ENCODE results near the gene FAM162A. TPM values are rescaled to one million over a fixed set of nuclear protein-coding genes. Genes with fewer than 3 reads are reported as not detected.

Gene FAM162A
- total and polyA plus RNA-seq, 9 of the 15 experiments (the other 6 are each of a cell fraction or from before 2014, with no cell fraction given) = 37.5 to 211 (median 101) TPM

GRCh38 chr3:122415104-122415744 is 31.2 kb downstream of the FAM162A start (continued):
- TF ChIP-seq SAP30 (IDR thresholded peaks at IDR 0.05; ENCODE audit: borderline replicate concordance, insufficient read depth, low read depth, low read length, poor library complexity, severe bottlenecking) (peak; percentile 48), MYBL2 (IDR thresholded peaks at IDR 0.05; ENCODE audit: low read depth) (no peak), MYBL2 (CRISPR knock-in tag; IDR thresholded peaks at IDR 0.05; ENCODE audit: borderline replicate concordance) (no peak)

- Histone ChIP-seq H3K9me1 (ENCODE audit: control insufficient read depth, insufficient read depth, low read length) (no peaks in the 10 kb centered on the region), H3K79me2 (ENCODE audit: control insufficient read depth, insufficient read depth, low read length) (peaks cover 45% of the 10 kb centered on the region), H3K36me3 (ENCODE audit: control insufficient read depth, insufficient read depth, low read length) (peaks cover 26% of the 10 kb centered on the region; the same call in 2 of the 3 replicates), H3K9ac (ENCODE audit: insufficient read depth in 1 of 2, low read depth in 2 of 2, low read length in 2 of 2) (peak within 1 kb of the TSS; percentile 87 to 94), H3K9me3 (replicated peaks; ENCODE audit: control insufficient read depth, insufficient read depth, low read depth, low read length) (no peaks in the 10 kb centered on the region), H3K27me3 (ENCODE audit: control insufficient read depth in 2 of 2, insufficient read depth in 2 of 2, low read length in 2 of 2) (no peaks in the 10 kb centered on the region), H3K4me3 (peak within 1 kb of the TSS; percentile 60), H3K4me2 (ENCODE audit: insufficient read depth, low read length) (peak within 1 kb of the TSS; percentile 90), H3K27ac (ENCODE audit: extremely low read depth, low read depth, low read length) (peak within 1 kb of the TSS; percentile 90), H3K4me1 (replicated peaks in 1 of 2; ENCODE audit: control insufficient read depth in 2 of 2, insufficient read depth in 2 of 2, low read length in 2 of 2) (peaks cover 0 to 4% of the 10 kb centered on the region in 2 experiments; a peak in 2 of 5 replicates), H4K20me1 (replicated peaks; ENCODE audit: control insufficient read depth, insufficient read depth, low read length) (no peaks in the 10 kb centered on the region), H2AFZ (ENCODE audit: low read depth, low read length) (peak within 1 kb of the TSS; percentile 92)
- DNase-seq (ENCODE audit: extremely low read depth in 1 of 4, low spot score in 3 of 4) (peak; percentile 94 to 99 (median 98)), ATAC-seq (peak; percentile 93), FAIRE-seq (peak; percentile 100)
- intact Hi-C loops (cut with micrococcal nuclease) = no loop called here
- BruUV-seq (replicated peaks) = TSS peak; percentile 83
- POLR2A ChIA-PET = interaction anchor here (0.6 to 1.8 kb wide), 9 partner anchors 8 to 267 kb away, joined by 3 to 6 read pairs (median 3); partner anchors contain the start of gene MIX23
- CTCF ChIA-PET (ENCODE audit: low intra/inter-chr PET ratio) = no interaction called here
- in situ Hi-C loops (cut with MboI) = no loop called here
- under 1% methylated on average over 45 of the region's 48 CpGs for WGBS (ENCODE audit: insufficient coverage, low coverage, missing lambda C conversion rate)
- no peak for TF ChIP-seq ZNF121 (CRISPR knock-in tag; conservative IDR thresholded peaks at IDR 0.05)
- TF ChIP-seq BRCA1 (IDR thresholded peaks at IDR 0.05) = no peak
- no peak for TF ChIP-seq BRCA1 (CRISPR knock-in tag; IDR thresholded peaks at IDR 0.05)
- peak; percentile 77 for TF ChIP-seq TAF1 (IDR thresholded peaks at IDR 0.05; ENCODE audit: control insufficient read depth, extremely low read depth, insufficient read depth, low read length, severe bottlenecking)
- TF ChIP-seq CXXC5 (CRISPR knock-in tag; IDR thresholded peaks at IDR 0.05) = 0 out of 2 replicates have a peak, but pooled peaks have one; percentile 52
- no peak for TF ChIP-seq MIER1 (IDR thresholded peaks at IDR 0.05; ENCODE audit: low read depth)
- no peak for TF ChIP-seq REST (IDR thresholded peaks at IDR 0.05; ENCODE audit: borderline replicate concordance)
- no peak for TF ChIP-seq REST (CRISPR knock-in tag; IDR thresholded peaks at IDR 0.05; ENCODE audit: low read depth)
These were observed 32.0 kb downstream of the FAM162A start, which contains the start of gene WDR5B for GRCh38 chr3:122415762-122416654. Gene WDR5B (minus strand): TSS chr3:122416062. CDS start chr3:122415528, 534 bp downstream.

Data from K562 (cell line).